ENCODE data around the gene ZBTB43.

ZBTB43 gene

DNA sequence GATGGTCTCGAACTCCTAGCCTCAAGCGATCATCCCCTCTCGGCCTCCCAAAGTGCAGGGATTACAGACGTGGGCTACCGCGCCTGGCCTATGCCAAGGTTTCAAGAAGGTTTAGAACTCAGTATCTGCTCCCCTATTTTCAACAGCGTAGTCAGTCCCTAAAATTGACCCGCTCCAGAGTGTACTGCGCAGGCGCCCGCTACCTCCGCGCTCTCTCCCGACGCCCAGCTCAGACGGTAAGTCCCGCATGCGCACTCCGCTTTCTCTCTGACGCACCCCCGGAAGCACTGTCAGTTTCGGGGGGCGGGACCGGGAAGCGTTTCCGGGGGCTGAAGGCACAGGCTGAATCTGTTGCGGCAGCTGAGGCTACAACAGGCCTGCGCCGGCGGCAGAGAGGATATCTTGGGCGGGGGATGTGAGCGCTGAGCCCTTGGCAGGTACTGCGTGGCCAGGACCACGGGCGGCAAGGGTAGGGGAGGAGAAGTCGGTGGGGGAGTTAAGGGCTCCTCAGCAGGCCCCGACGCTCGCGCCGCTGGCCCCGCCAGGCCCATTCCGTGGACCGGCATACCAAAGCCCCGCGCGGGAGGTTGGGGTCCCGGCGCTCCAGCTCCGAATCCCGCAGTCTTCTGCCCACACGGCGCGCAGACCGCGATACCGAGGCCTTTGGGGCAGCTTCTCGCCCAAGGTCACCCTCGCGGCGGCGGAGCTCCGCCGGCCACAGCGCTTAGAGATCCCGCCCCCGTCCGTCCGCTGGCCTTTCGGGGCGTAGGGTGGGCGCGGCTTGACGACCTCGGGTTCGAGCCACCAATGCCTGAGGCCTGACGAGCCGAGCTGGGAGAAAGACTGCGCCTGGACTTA, at the start of gene ZBTB43:
TSS of gene ZBTB43 (plus strand) at position 345 of the 858 bp plus-strand sequence. CDS start 27,470 bp downstream, outside the sequence.
- TF ChIP-seq CTCF (IDR thresholded peaks at IDR 0.05; ENCODE audit: extremely low read depth, missing control alignments) = no peak
- peak; percentile 97 for DNase-seq (ENCODE audit: low spot score)

DNA sequence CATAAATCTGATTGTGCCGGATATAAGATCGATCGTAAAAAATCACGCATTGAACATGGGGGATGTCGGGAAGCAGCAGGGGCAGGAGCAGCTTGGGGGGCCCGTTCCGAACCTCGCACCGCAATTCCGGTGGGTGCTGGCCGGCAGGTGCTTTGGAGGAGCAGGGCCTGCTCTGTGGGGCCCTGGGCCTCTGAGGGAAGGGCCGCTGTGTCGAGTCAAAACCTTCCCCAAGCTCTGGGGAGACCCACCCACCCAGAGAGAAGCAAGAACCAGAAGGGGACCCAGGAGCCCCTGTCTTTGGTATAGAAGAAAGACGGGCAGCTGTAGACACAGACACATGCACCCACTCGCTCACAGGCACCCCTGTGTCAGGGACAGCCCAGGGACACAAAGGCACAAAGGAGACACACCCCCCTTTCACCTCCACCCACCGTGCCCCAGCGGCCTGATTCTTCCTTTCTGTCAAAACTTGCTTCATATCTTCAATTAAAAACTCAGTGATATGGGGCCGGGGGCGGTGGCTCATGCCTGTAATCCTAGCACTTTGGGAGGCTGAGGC, 49.4 kb upstream of the ZBTB43 start:
- no peak for DNase-seq (ENCODE audit: low spot score)
- TF ChIP-seq CTCF (IDR thresholded peaks at IDR 0.05; ENCODE audit: extremely low read depth, missing control alignments) = no peak

DNA sequence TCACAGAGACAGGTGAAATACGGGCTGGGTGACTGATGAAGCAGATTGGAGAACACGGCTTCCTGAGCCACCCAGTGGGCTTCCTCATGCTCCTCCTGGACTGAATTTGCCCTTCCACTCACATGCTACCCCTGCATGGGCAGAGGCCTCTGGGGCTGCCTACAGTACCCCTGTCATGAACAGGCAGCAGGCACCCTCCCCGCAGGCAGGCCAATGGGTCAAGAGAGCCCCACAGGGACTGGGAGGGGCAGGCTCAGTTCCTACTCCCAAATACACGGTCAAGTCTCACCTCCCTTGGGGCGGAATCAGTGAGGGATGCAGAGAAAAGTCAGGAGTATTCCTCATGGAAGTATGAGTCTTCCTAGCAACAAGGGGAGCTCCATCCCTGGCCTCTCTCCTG, 48.6 kb upstream of the ZBTB43 start:
- no peak for TF ChIP-seq CTCF (IDR thresholded peaks at IDR 0.05; ENCODE audit: extremely low read depth, missing control alignments)
- DNase-seq (ENCODE audit: low spot score) = no peak

DNA sequence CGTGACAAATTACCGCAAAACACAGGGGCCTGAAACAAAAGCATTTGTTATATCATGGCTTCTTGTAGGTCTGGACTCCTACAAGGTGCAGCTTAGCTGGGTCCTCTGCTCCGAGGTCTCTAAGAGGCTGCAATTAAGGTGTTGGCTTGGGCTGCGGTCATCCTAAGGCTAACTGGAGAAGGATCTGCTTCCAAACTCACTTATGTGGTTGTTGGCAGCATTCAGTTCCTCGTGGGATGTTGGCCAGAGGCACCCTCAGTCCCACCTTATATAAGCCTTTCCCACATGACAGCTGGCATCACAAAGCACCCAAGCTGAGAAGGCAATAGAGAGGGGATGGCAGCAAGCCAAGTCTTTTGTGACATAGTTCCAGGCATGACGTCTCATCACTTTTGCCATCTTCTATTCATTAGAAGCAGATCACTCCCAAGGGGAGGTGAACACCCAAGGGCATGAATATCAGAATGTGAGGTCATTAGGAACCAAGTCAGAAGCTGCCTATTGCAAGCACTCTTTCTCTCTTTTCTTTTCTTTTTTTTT, 47.9 kb upstream of the ZBTB43 start:
- no peak for DNase-seq (ENCODE audit: low spot score)
- TF ChIP-seq CTCF (IDR thresholded peaks at IDR 0.05; ENCODE audit: extremely low read depth, missing control alignments) = no peak

GRCh38 chr9:126758916-126759585, 45.8 kb upstream of the ZBTB43 start:
- no peak for DNase-seq (ENCODE audit: low spot score)
- TF ChIP-seq CTCF (IDR thresholded peaks at IDR 0.05; ENCODE audit: extremely low read depth, missing control alignments) = no peak

GRCh38 chr9:126761274-126761673, 43.6 kb upstream of the ZBTB43 start:
- TF ChIP-seq CTCF (IDR thresholded peaks at IDR 0.05; ENCODE audit: extremely low read depth, missing control alignments) = no peak
- no peak for DNase-seq (ENCODE audit: low spot score)
